ENCODE measurements around the gene ARL6IP1.
"Not testable (repeated sequence)": the region's sequence is repeated elsewhere in the genome, so short reads cannot be mapped to it uniquely, and the experiment has no call there.

ARL6IP1 gene

DNA sequence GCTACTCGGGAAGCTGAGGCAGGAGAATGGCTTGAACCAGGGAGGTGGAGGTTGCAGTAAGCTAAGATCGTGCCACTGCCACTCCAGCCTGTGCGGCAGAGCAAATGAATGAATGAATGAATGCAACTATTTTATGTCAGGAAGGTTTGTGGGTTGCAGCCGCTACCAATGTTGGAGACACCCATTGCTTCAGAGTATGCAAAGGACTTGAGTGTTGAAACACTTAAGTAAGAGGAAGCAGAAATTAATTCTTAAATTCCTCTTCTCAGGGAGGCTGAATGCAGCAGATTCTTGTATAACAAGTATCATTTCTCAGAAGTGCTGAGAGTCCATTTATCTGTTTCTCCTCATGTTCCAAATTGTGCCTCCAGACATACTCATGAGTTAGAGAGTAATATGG is 26.7 kb downstream of the ARL6IP1 start:
- not testable (repeated sequence) for H3K9ac ChIP-seq (ENCODE audit: insufficient read length); DNase-seq (ENCODE audit: low read depth, low spot score); H3K27ac ChIP-seq; H3K9me3 ChIP-seq (ENCODE audit: low read depth, low read length); H3K36me3 ChIP-seq (ENCODE audit: insufficient read depth, low read length); H3K4me3 ChIP-seq

DNA sequence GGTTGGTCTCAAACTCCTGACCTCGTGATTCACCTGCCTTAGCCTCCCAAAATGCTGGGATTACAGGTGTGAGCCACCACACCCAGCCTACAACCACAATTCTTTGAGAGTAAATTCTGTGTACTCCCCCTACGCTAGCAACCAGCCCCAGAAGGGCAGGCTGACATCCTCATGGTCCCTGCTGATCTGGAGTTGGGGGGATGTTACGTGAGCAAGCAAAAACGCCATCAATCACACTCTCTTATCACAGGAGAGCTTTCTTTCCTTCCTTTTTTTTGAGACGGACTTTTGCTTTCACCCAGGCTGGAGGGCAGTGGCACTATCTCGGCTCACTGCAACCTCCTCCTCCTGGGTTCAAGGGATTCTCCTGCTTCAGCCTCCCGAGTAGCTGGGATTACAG is 29.2 kb downstream of the ARL6IP1 start:
- H3K9ac ChIP-seq (ENCODE audit: insufficient read length); DNase-seq (ENCODE audit: low read depth, low spot score); H3K4me3 ChIP-seq; H3K9me3 ChIP-seq (ENCODE audit: low read depth, low read length); H3K36me3 ChIP-seq (ENCODE audit: insufficient read depth, low read length); H3K27ac ChIP-seq: not testable (repeated sequence)

- DNase-seq (ENCODE audit: low read depth, low spot score); H3K4me3 ChIP-seq; H3K9ac ChIP-seq (ENCODE audit: insufficient read length); H3K27ac ChIP-seq; H3K36me3 ChIP-seq (ENCODE audit: insufficient read depth, low read length); H3K9me3 ChIP-seq (ENCODE audit: low read depth, low read length): not testable (repeated sequence)
Measured at GRCh38 chr16:18770336-18770962, 30.9 kb downstream of the ARL6IP1 start.

- H3K36me3 ChIP-seq (ENCODE audit: insufficient read depth, low read length); H3K27ac ChIP-seq; DNase-seq (ENCODE audit: low read depth, low spot score); H3K9me3 ChIP-seq (ENCODE audit: low read depth, low read length); H3K4me3 ChIP-seq; H3K9ac ChIP-seq (ENCODE audit: insufficient read length): not testable (repeated sequence)
Measured at GRCh38 chr16:18767217-18767616, 34.1 kb downstream of the ARL6IP1 start.

DNA sequence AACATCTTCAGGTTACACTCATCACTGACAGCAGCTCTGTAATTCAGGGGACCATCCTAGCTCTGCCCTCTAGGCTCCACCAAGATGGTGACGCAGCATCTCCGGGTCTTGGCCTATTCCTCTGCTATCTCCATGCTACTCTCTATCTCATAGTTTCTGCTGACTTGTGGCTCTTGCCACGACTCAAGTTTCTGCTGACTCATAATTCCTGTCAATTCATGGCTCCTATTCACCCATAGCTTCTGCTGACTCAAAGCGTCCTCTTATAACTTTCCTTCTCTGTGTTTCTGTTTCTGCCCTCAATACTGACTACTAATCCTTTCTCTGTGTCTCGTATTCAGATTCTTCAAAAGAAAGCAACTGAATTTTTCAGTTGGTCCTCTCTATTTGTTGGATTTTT is 38.6 kb downstream of the ARL6IP1 start:
- H3K27ac ChIP-seq; H3K9ac ChIP-seq (ENCODE audit: insufficient read length); H3K4me3 ChIP-seq; H3K36me3 ChIP-seq (ENCODE audit: insufficient read depth, low read length); H3K9me3 ChIP-seq (ENCODE audit: low read depth, low read length); DNase-seq (ENCODE audit: low read depth, low spot score): not testable (repeated sequence)

GRCh38 chr16:18759598-18760520 is 41.5 kb downstream of the ARL6IP1 start:
- H3K9me3 ChIP-seq (ENCODE audit: low read depth, low read length); DNase-seq (ENCODE audit: low read depth, low spot score); H3K9ac ChIP-seq (ENCODE audit: insufficient read length); H3K36me3 ChIP-seq (ENCODE audit: insufficient read depth, low read length); H3K27ac ChIP-seq; H3K4me3 ChIP-seq: not testable (repeated sequence)

DNA sequence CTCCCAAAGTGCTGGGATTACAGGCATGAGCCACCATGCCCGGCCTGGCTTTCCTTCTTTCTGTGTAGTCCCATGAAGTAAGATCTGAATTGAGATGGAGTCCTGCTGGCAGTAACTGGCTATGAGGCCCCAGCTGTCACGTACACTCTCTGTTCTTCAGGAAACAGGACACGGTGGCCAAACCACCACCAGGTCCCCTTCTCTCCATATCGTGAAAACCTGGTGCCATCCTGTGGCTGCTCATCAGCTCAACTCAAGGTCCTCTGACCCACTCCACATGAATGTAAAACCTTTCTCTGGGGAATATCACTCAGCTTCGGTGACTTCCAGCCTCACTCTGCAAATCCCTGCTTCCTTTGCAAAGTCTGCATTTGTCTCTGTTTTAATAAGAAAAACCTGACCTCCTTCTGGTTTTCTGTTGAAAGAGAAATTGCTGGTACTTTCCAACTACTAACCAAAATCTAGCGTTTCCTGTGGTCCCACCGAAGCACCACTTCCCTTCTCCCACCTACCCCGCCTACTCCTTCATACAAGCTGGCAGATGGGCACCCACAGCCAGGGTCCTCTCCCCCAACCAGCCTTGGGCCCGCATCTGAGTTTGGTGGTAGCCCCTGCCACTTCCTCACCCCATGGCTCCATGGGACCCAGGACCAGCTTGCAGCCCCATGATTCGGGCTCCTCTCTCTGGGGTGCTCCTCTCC is 43.2 kb downstream of the ARL6IP1 start:
- H3K27ac ChIP-seq: not testable (repeated sequence)

DNA sequence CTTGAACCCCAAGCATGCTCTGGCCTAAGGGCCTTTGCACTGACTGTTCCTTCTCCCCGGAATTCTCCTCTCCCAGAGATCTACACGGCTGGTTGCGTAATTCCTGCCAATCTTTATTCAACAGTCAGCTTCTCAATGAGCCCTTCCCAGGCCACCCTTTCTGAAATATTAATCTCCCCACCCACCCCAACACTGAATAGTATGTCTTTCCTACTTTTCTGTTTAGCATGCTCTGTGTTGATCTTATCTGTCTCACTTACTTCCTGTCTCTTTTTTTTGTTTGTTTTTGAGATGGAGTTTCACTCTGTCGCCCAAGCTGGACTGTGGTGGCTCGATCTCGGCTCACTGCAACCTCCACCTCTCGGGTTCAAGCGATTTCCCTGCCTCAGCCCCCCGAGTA is 44.7 kb downstream of the ARL6IP1 start:
- H3K9ac ChIP-seq (ENCODE audit: insufficient read length); H3K36me3 ChIP-seq (ENCODE audit: insufficient read depth, low read length); H3K9me3 ChIP-seq (ENCODE audit: low read depth, low read length); H3K4me3 ChIP-seq; DNase-seq (ENCODE audit: low read depth, low spot score); H3K27ac ChIP-seq: not testable (repeated sequence)

More for the DNA sequence above, 43.2 kb downstream of the ARL6IP1 start:
- H3K36me3 ChIP-seq (ENCODE audit: insufficient read depth, low read length); H3K4me3 ChIP-seq; H3K9ac ChIP-seq (ENCODE audit: insufficient read length); H3K9me3 ChIP-seq (ENCODE audit: low read depth, low read length); DNase-seq (ENCODE audit: low read depth, low spot score): not testable (repeated sequence)

- not testable (repeated sequence) for H3K27ac ChIP-seq; H3K9me3 ChIP-seq (ENCODE audit: low read depth, low read length); H3K9ac ChIP-seq (ENCODE audit: insufficient read length); DNase-seq (ENCODE audit: low read depth, low spot score); H3K36me3 ChIP-seq (ENCODE audit: insufficient read depth, low read length); H3K4me3 ChIP-seq
Measured at GRCh38 chr16:18742870-18743269, 58.5 kb downstream of the ARL6IP1 start.

Data from SK-N-MC (cell line).